GM18505 (cell line): ENCODE results near the gene TNFAIP6.
"Not testable (repeated sequence)": the region's sequence is repeated elsewhere in the genome, so short reads cannot be mapped to it uniquely, and the experiment has no call there.

Experiments used
- ATAC-seq: cut with Tn5 transposase; IDR thresholded peaks from one replicate; pipeline ENCODE4 v1.9.1; 2021; ENCODE audit not compliant: unreplicated experiment
- POLR2A ChIP-seq: IDR thresholded peaks from 4 replicates; pipeline ENCODE4 v1.6.1; 2011; ENCODE audit warnings: borderline replicate concordance; ENCODE audit not compliant: insufficient read depth, insufficient read length; ENCODE audit errors: extremely low read depth

Gene TNFAIP6

GRCh38 chr2:151357359-151357758 lies at the start of gene TNFAIP6:
TNFAIP6 (plus strand) TSS chr2:151357592; CDS start chr2:151357667, 75 bp downstream.
- TF ChIP-seq POLR2A, result no peak

GRCh38 chr2:151310313-151310712 lies 47.1 kb upstream of the TNFAIP6 start:
- ATAC-seq, result not testable (repeated sequence)

More at GRCh38 chr2:151357359-151357758, at the start of gene TNFAIP6:
- no peak for ATAC-seq

GRCh38 chr2:151312440-151312839 lies 45.0 kb upstream of the TNFAIP6 start:
- ATAC-seq, result not testable (repeated sequence)

GRCh38 chr2:151315381-151315903 lies 42.0 kb upstream of the TNFAIP6 start:
- TF ChIP-seq POLR2A, result no peak
- ATAC-seq, result no peak

- no peak for TF ChIP-seq POLR2A
- no peak for ATAC-seq
Observed at GRCh38 chr2:151325581-151326095, 31.8 kb upstream of the TNFAIP6 start.

GRCh38 chr2:151326554-151326953 lies 30.8 kb upstream of the TNFAIP6 start:
- TF ChIP-seq POLR2A, result no peak
- ATAC-seq, result no peak

GRCh38 chr2:151329998-151330397 lies 27.4 kb upstream of the TNFAIP6 start:
- ATAC-seq, result no peak
- no peak for TF ChIP-seq POLR2A

GRCh38 chr2:151333083-151333482 lies 24.3 kb upstream of the TNFAIP6 start:
- no peak for ATAC-seq
- no peak for TF ChIP-seq POLR2A

- no peak for ATAC-seq
- no peak for TF ChIP-seq POLR2A
Observed at GRCh38 chr2:151334082-151334815, 23.1 kb upstream of the TNFAIP6 start.

GRCh38 chr2:151336863-151337371 lies 20.5 kb upstream of the TNFAIP6 start:
- TF ChIP-seq POLR2A, result no peak
- ATAC-seq, result no peak

- no peak for TF ChIP-seq POLR2A
- ATAC-seq, result no peak
Observed at GRCh38 chr2:151337643-151338042, 19.7 kb upstream of the TNFAIP6 start.

- no peak for TF ChIP-seq POLR2A
- no peak for ATAC-seq
Observed at GRCh38 chr2:151338115-151338514, 19.3 kb upstream of the TNFAIP6 start.

- no peak for ATAC-seq
- TF ChIP-seq POLR2A, result no peak
Observed at GRCh38 chr2:151343073-151343472, 14.3 kb upstream of the TNFAIP6 start.

- not testable (repeated sequence) for ATAC-seq
Observed at GRCh38 chr2:151344191-151344590, 13.2 kb upstream of the TNFAIP6 start.
